ENCODE measurements around the gene TNFRSF13B. TPM values are rescaled to one million over a fixed set of nuclear protein-coding genes. Genes with fewer than 3 reads are reported as not detected.

TNFRSF13B gene
- total RNA-seq, 2 donors from 2014 or later = not detected

DNA sequence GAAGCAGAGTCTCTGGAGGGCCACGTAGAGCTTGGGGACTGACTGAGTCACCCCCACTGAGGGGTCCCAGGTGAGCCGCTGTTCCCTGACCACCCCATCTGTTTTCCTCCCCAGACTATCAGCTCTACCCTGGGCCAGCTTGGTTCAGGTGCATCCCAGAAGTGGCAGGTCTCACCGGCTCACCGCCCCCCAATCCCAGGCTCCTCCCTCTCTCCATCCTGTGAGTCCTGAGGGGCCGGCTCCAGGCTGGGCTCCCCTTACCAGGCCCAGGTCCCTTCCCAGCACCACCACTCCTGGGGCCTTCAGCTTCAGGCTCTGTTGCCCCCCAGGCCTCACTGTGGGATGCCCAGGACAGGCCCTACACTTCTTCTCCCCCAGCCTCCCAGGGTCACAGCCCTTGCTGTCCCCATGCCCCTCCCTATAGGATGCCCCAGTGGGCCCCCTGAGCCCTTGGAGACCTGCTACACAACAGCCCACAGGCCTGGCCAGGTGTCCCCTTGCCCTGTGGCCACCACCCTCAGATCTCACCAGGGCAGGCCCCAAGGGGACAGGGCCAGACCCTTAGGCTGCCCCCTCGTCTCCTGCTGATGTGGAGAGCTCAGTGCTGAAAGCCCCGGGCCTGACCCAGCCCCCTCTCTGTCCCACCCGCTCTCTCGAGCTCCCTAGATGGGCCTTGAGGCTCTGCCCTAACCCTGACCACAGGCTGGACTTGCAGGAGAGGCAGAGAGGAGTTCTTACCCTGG is 40.4 kb downstream of the TNFRSF13B start:
- H3K4me3 ChIP-seq = no peak overlapping the region
- H3K4me1 ChIP-seq = no peaks in the 10 kb centered on the region
- ATAC-seq = no peak
- TF ChIP-seq, protein P1, sequence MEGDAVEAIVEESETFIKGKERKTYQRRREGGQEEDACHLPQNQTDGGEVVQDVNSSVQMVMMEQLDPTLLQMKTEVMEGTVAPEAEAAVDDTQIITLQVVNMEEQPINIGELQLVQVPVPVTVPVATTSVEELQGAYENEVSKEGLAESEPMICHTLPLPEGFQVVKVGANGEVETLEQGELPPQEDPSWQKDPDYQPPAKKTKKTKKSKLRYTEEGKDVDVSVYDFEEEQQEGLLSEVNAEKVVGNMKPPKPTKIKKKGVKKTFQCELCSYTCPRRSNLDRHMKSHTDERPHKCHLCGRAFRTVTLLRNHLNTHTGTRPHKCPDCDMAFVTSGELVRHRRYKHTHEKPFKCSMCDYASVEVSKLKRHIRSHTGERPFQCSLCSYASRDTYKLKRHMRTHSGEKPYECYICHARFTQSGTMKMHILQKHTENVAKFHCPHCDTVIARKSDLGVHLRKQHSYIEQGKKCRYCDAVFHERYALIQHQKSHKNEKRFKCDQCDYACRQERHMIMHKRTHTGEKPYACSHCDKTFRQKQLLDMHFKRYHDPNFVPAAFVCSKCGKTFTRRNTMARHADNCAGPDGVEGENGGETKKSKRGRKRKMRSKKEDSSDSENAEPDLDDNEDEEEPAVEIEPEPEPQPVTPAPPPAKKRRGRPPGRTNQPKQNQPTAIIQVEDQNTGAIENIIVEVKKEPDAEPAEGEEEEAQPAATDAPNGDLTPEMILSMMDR (IDR thresholded peaks at IDR 0.05) = no peak
- TF ChIP-seq POLR2A (IDR thresholded peaks at IDR 0.05) = no peak
- 80 to 85% methylated on average over 6 to 7 of the region's 9 CpGs for WGBS, 2 donors
- intact Hi-C loops (cut with DNase I) = no loop called here
- H3K27me3 ChIP-seq = no peaks in the 10 kb centered on the region
- H3K9me3 ChIP-seq = no peaks in the 10 kb centered on the region
- no peaks in the 10 kb centered on the region for H3K36me3 ChIP-seq (replicated peaks in 1 of 2; ENCODE audit: insufficient read depth in 1 of 2, low read depth in 2 of 2)
- H3K27ac ChIP-seq = no peak overlapping the region
- no peak for DNase-seq

DNA sequence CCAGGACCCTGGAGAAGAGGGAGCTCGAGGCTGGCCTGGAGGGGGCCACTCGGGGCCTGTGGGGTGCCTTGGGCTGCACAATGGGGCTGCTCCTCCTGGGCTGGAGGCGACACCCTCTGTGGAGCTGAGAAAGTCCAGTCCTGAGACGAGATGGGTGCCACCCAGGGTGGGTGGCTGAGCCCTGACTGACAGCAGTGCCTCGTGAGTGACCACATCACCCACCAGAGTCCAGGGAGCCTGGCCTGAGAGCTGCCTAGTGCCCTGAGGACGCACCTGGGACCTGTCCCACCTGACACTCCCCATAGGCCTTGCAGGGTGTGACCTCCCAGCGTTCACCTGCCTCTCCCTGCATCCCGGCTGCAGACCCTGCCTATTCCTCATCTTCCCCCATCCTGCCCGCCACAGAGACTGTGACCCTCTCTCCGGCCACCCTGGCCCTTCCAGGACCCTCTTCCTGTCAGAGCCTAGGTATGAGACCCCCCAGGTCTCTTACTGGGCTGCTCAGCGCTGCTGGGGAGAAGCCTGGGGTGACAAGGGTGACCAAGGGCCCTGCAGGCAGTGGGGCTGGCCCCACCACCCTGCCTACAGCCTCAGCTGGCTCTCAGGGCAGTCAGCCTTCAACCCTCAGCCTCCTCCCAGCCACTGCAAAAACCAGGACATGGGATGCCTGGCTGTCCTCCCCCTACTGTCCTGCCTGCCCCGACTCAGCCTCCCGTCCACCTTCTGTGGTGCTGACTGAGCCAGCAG is 41.2 kb downstream of the TNFRSF13B start:
- no peaks in the 10 kb centered on the region for H3K4me1 ChIP-seq
- no peak for ATAC-seq
- H3K27me3 ChIP-seq = no peaks in the 10 kb centered on the region
- H3K36me3 ChIP-seq (replicated peaks in 1 of 2; ENCODE audit: insufficient read depth in 1 of 2, low read depth in 2 of 2) = no peaks in the 10 kb centered on the region
- no peak overlapping the region for H3K4me3 ChIP-seq
- no peaks in the 10 kb centered on the region for H3K9me3 ChIP-seq
- 79 to 97% methylated on average over 8 to 10 of the region's 13 CpGs for WGBS, 2 donors
- TF ChIP-seq, protein P1 (IDR thresholded peaks at IDR 0.05) = no peak
- no peak for TF ChIP-seq POLR2A (IDR thresholded peaks at IDR 0.05)
- no peak for DNase-seq
- H3K27ac ChIP-seq = no peak overlapping the region
- intact Hi-C loops (cut with DNase I) = no loop called here

DNA sequence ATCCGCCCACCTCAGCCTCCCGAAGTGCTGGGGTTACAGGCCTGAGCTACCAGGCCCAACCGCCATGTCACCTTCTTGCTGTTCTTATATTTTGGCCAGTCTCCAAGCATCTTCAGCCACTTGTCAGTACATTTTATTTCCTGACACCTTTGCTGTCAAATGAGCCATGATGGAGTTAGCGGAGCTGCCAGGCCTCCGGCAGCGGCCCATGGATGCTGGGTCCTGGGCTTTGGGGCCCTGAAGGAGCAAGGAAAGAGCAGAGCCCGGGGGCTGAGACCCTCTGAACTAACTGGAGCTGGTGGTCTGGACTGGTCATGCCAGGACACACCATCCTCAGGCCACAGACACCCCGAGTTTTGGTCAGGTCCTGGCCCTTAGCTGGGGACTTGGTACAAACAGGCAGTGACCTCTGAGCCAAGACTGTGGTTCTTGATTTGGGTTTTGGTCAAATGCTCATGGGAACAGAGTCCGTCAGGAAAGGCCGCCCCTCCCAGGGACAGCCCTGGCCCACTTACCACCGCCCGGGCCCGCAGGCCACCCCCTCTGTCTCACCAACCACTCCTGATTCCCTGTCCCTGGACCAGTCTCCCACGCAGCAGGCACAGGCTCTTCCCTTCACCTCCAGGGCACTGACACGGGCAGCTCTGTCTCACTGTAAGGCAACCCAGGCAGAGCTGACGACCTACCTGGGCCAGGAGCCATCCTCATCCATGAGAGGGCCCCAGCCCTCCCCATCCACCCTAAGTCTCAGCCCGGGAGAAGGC is 42.0 kb downstream of the TNFRSF13B start:
- H3K4me3 ChIP-seq = no peak overlapping the region
- no peak for ATAC-seq
- no peak for TF ChIP-seq POLR2A (IDR thresholded peaks at IDR 0.05)
- TF ChIP-seq, protein P1 (IDR thresholded peaks at IDR 0.05) = no peak
- H3K27me3 ChIP-seq = no peaks in the 10 kb centered on the region
- H3K9me3 ChIP-seq = no peaks in the 10 kb centered on the region
- no peak overlapping the region for H3K27ac ChIP-seq
- no peaks in the 10 kb centered on the region for H3K36me3 ChIP-seq (replicated peaks in 1 of 2; ENCODE audit: insufficient read depth in 1 of 2, low read depth in 2 of 2)
- H3K4me1 ChIP-seq = no peaks in the 10 kb centered on the region
- no peak for DNase-seq
- 90 to 94% methylated on average over 15 to 17 of the region's 17 CpGs for WGBS, 2 donors
- intact Hi-C loops (cut with DNase I) = no loop called here

DNA sequence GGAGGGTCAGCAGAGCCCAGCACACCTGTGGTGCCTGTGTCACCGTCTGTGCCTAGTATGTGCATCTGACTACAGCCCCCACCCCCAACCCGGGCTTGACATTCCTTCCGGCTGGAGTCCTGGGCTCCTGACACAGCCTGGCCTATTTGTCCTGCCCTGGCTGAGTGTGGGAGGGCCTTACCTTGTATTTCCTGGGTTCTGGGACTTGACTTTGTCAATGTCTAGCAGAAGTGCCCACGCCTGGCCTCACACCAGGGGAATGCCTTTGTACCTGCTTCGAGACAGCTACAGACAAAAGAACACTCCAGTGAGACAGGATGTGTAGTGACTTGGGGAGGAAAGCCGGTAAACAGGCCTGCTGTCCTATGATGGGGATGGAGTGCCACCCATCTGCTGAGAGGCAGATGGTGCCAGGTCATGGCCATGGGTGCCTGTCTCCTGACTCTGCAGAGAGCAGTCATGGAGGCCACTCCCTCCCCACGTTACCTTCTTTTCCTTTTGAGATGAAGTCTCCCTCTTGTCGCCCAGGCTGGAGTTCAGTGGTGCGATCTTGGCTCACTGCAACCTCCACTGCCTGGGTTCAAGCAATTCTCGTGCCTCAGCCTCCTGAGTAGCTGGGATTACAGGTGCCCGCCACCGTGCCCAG is 42.8 kb downstream of the TNFRSF13B start:
- DNase-seq (no peak), ATAC-seq (no peak)
- no peaks in the 10 kb centered on the region for H3K4me1 ChIP-seq
- H3K36me3 ChIP-seq (replicated peaks in 1 of 2; ENCODE audit: insufficient read depth in 1 of 2, low read depth in 2 of 2) = no peaks in the 10 kb centered on the region
- TF ChIP-seq, protein P1 (IDR thresholded peaks at IDR 0.05) = no peak
- TF ChIP-seq POLR2A (IDR thresholded peaks at IDR 0.05) = no peak
- H3K4me3 ChIP-seq = no peak overlapping the region
- intact Hi-C loops (cut with DNase I) = no loop called here
- H3K27ac ChIP-seq = no peak overlapping the region
- H3K27me3 ChIP-seq = no peaks in the 10 kb centered on the region
- no peaks in the 10 kb centered on the region for H3K9me3 ChIP-seq
- 83 to 87% methylated on average over 11 to 12 of the region's 12 CpGs for WGBS, 2 donors
